GM19099 (cell line): Measurements from ENCODE around the gene SLC9A8.

ENCODE experiments used
- POLR2A ChIP-seq: IDR thresholded peaks from 3 replicates; pipeline ENCODE4 v1.6.1; 2011; ENCODE audit warnings: low read depth; ENCODE audit not compliant: insufficient read length; ENCODE audit errors: extremely low read depth

Gene SLC9A8

DNA sequence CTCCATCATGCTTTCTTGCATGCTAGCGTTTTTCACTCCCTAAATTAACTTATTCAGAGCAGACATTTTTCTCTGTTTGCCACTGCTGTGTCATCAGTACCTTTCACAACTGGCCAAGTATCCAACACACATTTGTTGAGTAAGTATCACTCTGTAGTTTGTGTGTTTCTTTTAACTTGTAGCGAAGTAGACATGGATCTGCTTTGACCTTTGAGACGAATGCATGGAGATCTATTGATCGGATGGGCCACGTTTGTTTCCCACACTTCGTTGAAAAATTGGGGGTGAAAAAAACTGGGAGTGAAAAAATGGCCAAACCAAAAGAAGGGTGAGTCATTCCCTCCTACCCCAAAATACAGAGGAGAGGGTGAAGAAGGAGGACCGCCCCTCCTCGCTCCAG, 12.9 kb upstream of the SLC9A8 start:
- TF ChIP-seq POLR2A, result no peak

DNA sequence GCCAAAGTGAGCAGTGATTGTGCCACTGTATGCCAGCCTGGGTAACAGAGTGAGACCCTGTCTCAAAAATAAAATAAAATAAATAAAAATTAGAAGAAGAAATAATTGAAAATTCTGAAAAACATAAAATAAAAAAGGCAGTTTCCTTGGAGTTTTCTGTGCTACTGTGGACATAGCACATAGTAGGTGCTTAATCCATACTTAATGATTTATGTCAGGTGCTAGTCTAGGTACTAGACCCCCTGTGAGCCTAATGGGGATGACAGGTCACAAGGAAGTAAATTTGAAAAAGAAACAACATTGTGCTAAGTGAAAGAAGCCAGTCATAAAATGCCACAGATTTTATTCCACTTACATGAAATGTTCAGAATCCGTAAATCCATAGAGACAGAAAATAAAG, 9.2 kb upstream of the SLC9A8 start:
- TF ChIP-seq POLR2A, result no peak

DNA sequence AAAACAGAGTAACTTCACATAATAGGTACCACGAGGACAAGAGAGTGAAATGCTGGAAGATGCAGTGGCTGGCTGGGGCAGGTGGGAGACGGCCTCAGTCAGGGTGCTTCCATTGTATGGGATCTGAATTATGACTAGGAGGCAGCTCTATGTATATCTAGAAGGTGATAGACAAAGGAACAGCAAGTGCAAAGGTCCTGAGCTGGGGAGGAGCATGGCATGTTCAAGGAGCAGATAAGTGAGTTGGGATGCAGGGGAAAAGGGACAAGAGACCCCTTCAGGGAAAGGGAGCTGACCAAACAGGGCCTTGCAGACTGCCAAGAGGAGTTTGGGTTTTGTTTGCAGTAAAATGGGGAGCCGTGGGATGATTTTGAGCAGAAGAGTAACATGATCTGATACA, 8.3 kb upstream of the SLC9A8 start:
- no peak for TF ChIP-seq POLR2A

DNA sequence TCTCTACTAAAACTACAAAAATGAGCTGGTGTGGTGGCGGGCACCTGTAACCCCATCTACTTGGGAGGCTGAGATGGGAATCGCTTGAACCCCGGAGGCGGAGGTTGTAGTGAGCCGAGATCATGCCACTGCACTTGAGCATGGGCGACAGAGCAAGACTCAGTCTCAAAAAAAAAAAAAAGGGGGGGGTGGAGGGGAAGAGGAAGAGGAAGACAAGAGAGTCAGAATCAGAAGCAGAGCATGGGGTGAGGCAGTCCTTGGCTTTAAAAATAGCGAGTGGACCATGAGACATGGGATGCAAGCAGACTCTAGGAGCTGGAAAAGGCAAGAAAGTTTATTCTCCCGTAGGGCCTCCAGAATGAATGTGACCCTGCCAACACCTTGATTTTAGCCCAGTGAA, 3.9 kb upstream of the SLC9A8 start:
- no peak for TF ChIP-seq POLR2A

DNA sequence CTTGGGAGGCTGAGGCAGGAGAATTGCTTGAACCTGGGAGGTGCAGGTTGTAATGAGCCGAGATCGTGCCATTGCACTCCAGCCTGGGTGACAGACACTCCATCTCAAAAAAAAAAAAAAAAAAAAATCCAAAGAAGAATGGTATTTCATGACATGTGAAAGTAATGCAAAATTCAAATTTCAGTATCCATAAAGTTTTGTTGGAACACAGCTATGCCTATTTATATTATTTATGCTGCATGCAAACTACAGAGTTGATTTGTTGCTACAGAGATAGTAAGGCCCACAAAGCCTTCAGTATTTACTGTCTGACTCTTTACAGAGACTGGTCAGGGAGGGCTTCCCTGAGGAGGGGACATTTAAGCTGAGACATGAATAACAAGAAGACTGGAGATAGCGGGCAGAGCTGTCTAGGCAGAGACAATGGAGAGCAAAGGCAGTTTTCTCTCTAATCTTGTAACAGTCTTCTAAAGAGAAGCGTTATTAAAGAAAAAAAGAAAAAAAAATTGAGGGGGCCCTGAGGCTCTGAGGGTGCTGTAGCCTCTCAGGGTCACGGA, 2.7 kb upstream of the SLC9A8 start:
- no peak for TF ChIP-seq POLR2A

DNA sequence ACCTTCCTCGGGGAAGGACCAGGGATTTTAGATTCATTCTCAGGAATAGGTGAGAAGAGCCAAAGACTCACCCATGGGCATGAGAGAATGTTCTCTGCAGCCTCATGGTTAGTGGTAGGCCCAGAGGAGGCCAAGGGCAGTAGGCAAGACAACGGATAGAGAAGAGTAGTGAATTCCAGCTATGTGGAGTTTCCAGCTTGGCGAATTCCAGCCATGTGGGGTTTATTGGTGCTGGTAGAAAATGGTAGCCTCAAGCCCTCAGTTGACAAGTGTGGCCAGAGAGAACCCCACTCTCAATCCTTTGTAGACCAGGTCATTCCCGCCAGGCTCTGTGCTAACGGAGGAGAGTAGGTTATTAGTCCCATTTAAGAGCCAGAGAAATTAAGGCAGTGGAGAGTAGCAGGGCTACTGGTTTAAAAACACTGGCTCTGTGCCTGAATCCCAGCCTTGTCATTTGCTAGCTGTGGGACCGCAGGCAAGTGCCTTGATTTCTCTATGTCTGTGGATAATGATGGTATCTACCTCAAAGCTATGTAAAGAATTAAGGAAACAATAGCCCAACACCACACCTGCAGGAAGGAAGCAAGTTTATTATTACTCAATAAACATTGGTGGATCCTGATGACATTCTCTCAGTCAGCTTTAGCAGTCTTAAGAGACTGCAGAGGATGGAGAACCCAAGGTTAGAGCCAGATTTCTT, 2.0 kb upstream of the SLC9A8 start:
- TF ChIP-seq POLR2A, result no peak

DNA sequence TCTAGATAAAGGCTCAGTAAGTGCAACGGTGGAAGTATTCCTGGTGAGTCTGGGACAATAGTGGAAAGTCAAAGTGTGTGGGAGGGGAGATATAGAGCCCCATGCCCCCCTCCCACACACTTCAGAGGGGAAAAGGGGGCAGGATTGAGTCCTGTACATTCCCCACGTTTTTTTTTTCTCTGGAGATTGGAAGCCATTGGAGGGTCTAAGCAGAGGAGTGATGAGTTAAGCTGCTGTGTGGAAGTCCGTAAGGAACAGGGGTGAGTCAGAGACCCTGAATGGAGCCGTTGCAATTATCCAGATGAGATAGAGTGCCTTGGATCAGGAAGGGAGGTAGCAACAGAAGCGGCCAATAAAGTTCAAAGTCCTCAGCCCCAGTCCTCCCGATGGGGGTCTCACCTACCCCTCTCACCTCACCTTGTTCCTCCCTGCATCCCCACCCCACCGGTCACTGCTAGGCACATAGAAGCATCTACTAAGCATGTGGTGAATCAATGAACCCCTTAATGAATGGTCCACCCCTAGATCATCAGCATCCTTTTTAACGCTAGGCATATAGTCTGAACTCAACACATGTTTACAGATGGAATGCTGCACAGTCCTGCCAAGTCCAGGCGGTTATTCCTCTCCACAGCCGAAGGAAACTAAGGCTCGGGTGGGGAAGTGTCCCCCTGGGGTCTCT, 662 bp upstream of the SLC9A8 start:
- TF ChIP-seq POLR2A, result no peak

DNA sequence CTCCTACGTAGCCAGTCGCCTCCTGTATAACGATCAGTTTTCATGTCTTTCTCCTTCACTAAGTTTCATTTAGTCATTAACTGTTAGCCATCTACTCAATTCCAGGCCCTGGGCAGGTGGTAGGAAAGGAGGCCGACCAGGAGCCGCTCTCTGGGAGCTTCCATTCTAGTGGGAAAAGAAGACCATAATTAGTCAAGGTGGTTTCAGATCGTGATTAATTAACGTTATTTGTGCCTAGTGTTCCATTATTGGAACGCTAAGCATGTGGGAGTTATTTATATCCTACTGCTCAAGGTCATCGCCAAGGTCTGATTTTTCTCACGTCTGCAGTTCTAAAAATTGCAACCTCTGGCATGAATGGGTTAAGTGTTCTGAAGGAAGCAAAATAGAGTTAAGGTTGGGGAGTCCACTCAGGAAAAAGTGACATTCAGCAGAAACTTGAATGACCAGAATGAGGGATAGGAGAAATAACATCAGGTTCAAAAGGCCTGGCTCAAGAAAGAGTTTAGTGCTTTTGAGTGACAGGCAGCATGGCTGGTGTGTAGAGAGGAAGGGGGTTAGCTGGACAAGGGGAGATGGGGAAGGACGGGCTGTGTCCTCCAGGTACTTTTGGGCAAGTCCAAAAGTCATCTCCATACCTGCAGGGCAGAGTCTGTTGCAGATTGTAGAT, 812 bp downstream of the SLC9A8 start:
- TF ChIP-seq POLR2A, result no peak

DNA sequence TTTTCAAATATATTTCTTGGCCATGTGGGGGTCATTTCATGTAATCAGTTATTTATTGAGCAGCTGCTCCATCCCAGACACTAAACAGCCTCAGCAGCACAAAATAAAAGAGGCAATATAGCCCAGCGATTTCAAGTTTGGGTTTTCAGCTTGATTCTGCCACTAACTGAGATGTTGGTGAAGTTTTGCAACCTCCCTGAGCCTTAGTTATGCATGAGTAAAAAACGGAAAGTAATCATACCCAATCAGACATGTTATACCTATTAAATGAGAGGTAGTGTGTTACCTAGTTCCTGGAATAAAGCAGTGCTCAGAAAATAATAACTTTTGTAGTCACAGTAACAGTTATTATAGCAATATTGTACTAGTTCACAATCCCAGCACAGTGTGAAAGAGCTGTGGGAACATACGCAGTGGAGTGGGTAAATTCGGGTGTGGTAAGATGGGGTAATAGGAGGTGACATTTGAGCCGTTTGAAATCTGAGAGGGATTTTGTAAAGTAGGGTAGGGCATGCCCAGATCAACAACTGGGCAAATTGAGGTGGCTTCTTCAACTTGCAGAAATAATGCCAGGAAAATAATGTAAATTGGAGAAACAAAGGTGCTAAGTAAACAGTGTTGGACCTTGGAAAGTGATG, 1.5 kb downstream of the SLC9A8 start:
- no peak for TF ChIP-seq POLR2A

DNA sequence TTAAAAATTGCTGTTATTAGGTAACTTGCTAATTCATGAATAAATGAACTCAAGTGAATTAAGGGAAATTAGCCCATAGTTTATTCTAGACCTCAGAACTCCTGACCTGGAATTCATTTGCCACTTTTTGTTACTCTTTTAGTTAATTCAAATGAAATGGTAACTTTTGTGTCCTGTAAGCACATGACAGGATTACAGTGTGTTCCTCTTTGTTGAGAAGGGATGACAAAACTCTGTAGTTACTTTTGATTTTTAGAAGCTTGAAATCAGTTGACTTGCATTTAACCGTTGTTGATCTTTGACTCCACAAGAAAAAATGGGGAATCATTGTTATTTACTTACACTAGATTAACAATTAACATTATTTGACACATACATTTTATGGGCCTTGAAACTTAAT, 6.2 kb downstream of the SLC9A8 start:
- TF ChIP-seq POLR2A, result no peak

DNA sequence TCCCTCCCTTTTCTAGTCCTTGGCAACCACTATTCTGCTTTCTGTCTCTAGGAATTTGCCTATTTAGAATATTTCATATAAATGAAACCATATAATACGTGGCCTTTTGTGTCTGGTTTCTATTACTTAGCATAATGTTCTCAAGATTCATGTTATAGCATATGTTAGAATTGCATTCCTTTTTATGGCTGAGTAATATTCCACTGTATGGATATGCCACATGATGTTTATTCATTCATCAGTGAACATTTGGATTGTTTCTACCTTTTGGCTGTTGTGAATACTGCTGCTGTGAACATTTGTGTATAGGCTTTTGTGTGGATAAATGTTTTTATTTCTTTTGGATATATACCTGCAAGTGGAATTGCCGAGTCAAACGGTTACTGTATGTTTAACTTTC, 7.1 kb downstream of the SLC9A8 start:
- no peak for TF ChIP-seq POLR2A

DNA sequence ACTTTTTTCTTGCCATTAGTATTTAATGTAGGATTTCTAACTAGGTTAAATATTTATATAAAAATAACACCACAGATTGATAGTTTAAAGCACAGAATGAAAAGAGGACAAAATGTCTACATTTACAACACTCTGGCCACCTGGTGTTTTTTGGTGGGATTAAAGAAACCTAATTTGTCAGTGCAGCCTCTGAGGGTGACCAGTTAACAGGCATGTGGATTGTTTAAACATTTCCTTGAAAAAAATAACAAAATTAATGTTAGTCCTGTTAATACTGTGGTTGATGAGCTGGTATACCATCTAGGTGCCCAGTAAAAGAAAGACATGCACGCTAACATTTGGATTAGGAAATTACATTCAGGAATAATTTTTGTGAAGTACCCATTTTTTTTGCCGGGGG, 8.8 kb downstream of the SLC9A8 start:
- no peak for TF ChIP-seq POLR2A

DNA sequence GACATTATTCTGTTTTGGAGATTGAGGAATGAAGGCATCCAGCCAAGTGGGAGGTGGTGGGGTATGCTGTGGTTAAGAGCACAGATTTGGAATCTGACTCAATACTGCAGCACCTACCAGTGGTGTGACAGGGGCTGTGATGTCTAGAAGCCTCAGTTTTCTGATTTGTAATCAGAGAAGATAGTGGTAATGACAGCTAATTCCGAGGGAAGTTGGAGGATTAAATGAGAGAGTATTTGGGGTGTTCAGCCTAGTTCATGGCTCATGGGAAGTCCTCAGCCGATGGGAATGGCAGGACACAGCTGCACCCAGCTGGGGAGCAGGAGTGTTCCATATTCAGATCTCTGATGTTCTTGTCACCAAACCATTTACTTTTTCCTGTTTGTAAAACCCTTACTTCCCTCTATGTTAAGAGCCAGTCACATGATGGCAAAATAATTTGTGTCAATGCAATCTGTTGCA, 9.3 kb downstream of the SLC9A8 start:
- TF ChIP-seq POLR2A, result no peak

DNA sequence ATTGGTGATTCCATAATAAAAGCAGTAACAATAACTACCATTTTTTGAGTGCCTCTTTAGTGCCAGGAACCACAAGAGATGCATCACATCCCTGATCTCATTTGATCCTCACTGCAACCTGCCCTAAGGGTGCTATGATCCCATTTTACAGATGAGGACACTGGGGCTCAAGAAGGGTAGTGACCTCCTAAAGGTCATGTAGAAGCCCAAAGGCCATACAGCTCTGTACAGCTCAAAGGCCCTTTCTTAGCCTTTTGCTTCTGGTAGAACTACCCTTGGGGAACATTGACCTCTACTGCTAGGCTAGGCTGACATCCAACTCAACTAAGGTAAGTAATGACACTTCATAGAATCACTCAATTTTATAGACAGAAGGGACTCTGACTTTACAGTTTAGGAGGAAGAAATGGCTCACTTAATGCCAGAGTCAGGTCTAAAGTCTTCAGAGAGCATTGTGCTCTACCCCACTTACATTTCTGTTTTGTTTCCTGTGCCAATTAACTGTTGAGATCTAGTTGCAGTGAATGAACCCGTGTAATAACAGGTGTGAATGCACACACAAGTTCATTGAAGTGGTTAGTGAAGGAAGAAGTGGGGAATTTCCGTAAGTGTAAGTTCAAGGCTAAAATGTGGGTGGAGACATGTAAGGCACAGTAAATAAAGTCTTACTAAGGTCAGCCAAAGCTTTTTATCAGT, 10.7 kb downstream of the SLC9A8 start:
- no peak for TF ChIP-seq POLR2A

DNA sequence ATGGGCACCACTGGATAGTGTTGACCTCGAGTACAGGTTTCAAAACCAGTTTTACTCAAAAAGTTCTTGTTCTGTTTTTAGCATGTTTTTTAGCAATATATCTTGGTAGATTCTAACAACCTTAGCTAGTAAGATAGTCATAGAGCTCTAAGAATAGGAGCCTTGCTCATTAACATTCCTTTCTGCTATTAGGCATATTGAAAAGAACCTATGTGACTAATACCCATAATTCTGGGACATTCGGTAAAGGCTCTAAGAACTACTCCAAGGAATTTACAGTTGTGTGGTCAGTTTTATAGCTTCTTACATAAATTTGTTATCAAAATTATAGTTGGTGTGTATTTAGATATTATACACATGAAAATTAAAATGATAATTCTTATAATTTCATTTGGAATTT, 11.6 kb downstream of the SLC9A8 start:
- TF ChIP-seq POLR2A, result no peak
